ENCODE measurements around the gene OBSL1. TPM values are rescaled to one million over a fixed set of nuclear protein-coding genes. Genes with fewer than 3 reads are reported as not detected.

Gene OBSL1
- total RNA-seq, 2 donors from 2014 or later, result 88.7 to 151 TPM

DNA sequence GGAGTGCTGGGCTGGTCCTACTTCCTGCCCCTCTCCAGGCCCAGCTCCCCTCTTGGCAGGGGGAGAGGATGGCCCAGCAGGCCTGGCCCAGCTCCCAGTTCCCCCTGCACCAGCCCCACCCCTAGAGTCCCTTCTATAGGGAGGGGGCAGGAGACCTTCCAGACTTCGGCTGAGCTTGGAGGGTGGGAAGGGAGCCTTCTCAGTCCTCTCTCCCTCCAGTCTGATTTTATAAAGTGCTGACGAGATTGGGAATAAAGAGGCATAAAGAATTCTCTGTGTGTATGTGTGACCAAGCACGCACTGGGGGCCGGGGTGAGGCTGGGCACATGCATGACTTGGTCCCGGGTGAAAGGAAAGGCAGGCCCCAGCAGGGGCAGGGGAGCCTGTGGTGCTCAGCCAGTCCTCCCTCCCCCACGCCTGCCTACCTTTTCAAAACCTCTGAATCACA lies 32.8 kb downstream of the OBSL1 start:
- TF ChIP-seq, protein P1, sequence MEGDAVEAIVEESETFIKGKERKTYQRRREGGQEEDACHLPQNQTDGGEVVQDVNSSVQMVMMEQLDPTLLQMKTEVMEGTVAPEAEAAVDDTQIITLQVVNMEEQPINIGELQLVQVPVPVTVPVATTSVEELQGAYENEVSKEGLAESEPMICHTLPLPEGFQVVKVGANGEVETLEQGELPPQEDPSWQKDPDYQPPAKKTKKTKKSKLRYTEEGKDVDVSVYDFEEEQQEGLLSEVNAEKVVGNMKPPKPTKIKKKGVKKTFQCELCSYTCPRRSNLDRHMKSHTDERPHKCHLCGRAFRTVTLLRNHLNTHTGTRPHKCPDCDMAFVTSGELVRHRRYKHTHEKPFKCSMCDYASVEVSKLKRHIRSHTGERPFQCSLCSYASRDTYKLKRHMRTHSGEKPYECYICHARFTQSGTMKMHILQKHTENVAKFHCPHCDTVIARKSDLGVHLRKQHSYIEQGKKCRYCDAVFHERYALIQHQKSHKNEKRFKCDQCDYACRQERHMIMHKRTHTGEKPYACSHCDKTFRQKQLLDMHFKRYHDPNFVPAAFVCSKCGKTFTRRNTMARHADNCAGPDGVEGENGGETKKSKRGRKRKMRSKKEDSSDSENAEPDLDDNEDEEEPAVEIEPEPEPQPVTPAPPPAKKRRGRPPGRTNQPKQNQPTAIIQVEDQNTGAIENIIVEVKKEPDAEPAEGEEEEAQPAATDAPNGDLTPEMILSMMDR (IDR thresholded peaks at IDR 0.05), result no peak
- ATAC-seq (ENCODE audit: insufficient number of reproducible peaks, low FRiP score, low read depth), result no peak
- Histone ChIP-seq H3K27ac (no peak overlapping the region), H3K27me3 (replicated peaks; ENCODE audit: insufficient read depth) (no peaks in the 10 kb centered on the region), H3K36me3 (peaks cover 26% of the 10 kb centered on the region), H3K4me3 (no peak overlapping the region), H3K9me3 (no peaks in the 10 kb centered on the region), H3K4me1 (ENCODE audit: control insufficient read depth in 1 of 2, low read depth in 2 of 2) (peaks cover 9 to 15% of the 10 kb centered on the region in 2 donors)
- DNase-seq (ENCODE audit: low spot score), result no peak

DNA sequence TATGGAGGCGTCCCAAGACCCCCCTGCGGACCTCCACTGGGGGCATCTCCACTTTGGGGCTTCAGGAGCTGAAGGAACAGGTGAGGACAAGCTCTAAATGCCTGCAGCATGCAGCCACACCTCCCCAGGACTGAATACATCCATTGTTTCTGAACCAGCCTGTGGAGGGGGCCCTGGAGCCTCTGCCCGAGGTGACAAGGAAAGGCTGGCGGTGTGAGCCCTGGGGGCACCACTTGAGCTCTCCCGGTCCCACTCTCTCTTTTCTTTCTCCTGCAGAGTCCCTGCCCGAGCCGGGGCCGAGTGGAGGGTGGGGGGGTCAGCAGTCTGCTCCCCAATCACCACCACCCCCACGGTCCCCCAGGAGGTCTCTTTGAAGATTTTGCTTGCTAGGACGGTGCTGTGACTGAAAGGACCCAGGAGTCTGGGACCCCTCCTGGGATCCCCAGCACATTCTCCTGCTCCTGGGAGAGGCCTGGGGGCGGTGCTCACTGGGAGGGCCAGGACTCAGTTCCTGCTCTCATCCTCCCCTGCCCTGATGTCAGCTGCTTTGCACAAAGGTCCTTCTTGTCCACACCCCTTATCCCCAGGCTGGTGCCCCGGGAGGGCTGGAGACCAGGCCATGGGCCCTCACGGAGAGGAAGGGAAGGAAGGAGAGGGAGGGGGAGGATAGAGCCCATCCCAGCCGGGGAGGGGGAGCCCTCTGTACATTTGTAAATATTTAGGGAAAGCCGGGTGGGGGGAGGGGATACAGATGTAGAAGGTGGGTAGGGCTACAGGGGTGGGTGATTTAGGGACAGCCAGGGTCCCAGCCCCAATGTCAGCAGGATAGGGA lies 33.5 kb downstream of the OBSL1 start:
- Histone ChIP-seq H3K4me1 (ENCODE audit: control insufficient read depth in 1 of 2, low read depth in 2 of 2) (peaks cover 9 to 14% of the 10 kb centered on the region in 2 donors), H3K27me3 (replicated peaks; ENCODE audit: insufficient read depth) (no peaks in the 10 kb centered on the region), H3K27ac (no peak overlapping the region), H3K4me3 (no peak overlapping the region), H3K9me3 (no peaks in the 10 kb centered on the region), H3K36me3 (peaks cover 26% of the 10 kb centered on the region)
- ATAC-seq (ENCODE audit: insufficient number of reproducible peaks, low FRiP score, low read depth), result no peak
- DNase-seq (ENCODE audit: low spot score), result no peak
- TF ChIP-seq, protein P1 (IDR thresholded peaks at IDR 0.05), result no peak

DNA sequence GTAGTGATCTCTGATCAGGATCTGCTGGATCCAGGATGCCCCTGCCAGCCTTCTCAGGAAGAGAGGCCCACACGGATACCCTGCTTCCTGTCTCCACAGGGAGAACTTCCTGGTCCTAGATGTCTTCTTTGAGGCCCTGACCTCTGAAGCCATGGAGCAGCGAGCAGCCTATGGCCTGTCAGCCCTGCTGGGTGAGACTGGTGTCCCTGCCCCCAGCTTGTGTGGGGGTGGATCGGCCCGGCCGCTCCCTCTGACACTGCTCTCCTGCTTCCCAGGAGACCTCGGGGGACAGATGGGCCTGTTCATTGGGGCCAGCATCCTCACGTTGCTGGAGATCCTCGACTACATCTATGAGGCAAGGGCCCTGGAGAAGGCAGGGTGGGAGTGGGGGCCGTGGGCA lies 34.4 kb downstream of the OBSL1 start:
- no peaks in the 10 kb centered on the region for H3K27me3 ChIP-seq (replicated peaks; ENCODE audit: insufficient read depth)
- TF ChIP-seq, protein P1 (IDR thresholded peaks at IDR 0.05), result no peak
- H3K4me3 ChIP-seq, result no peak overlapping the region
- DNase-seq (ENCODE audit: low spot score), result no peak
- peaks cover 26% of the 10 kb centered on the region for H3K36me3 ChIP-seq
- no peak for ATAC-seq (ENCODE audit: insufficient number of reproducible peaks, low FRiP score, low read depth)
- H3K9me3 ChIP-seq, result no peaks in the 10 kb centered on the region
- no peak overlapping the region for H3K27ac ChIP-seq
- peaks cover 5 to 6% of the 10 kb centered on the region in 2 donors for H3K4me1 ChIP-seq (ENCODE audit: control insufficient read depth in 1 of 2, low read depth in 2 of 2)

DNA sequence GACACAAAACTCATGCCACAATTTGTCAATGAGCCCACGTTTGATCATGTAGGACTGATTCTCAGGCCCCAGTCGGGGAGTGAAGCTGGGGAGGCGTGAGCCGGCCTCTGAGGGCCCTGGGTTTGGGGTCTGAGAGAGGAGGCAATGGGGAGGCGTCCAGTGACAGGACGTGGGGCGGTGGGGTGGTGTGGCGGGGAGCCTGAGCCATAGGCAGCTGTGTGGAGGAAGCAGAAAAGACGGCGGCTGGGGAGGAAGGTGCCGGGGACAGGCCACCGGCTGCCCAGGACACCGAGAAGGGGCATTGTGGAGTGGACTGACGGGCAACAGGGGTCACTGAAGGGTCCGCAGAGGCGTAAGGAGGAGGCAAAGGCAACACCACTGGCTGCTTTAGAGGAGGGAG lies 34.9 kb downstream of the OBSL1 start:
- no peak overlapping the region for H3K4me3 ChIP-seq
- no peaks in the 10 kb centered on the region for H3K27me3 ChIP-seq (replicated peaks; ENCODE audit: insufficient read depth)
- DNase-seq (ENCODE audit: low spot score), result no peak
- no peak for ATAC-seq (ENCODE audit: insufficient number of reproducible peaks, low FRiP score, low read depth)
- H3K36me3 ChIP-seq, result peaks cover 25% of the 10 kb centered on the region
- peaks cover 0 to under 1% of the 10 kb centered on the region in 2 donors for H3K4me1 ChIP-seq (ENCODE audit: control insufficient read depth in 1 of 2, low read depth in 2 of 2)
- no peaks in the 10 kb centered on the region for H3K9me3 ChIP-seq
- H3K27ac ChIP-seq, result no peak overlapping the region
- TF ChIP-seq, protein P1 (IDR thresholded peaks at IDR 0.05), result no peak

DNA sequence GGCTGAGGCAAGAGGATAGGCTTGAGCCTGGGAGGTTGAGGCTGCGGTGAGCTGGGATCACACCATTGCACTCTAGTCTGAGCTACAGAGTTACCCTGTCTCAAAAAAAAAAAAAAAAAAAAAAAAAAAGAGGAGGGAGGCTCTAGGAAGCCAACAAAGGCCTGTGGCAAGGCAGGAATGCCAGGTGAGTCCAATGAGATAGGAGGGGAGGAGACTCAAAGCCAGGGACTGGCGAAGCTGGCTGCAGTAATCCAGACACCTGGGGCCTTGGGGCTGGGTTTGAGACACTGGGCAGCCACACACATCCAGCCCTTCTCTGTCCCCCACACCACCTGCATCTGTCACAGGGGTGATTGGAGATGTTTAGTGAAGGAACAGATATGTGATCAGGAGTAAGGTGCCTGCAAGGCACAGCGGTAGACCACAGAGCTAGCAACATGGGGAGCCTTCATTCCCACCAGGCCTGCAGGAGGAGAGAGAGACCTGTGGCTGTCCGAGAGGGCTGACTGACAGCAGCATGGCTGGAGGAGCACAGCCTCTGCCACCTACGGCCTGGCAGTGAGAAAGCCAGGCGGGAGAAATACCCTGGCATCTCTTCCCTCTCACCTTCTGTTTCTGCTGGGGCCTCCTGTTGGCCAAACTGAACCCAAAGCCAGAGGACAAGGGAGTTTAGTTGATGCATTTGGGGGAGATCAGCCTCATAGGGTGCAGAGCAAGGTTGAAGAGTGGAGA lies 37.2 kb downstream of the OBSL1 start:
- H3K27ac ChIP-seq, result no peak overlapping the region
- no peaks in the 10 kb centered on the region for H3K9me3 ChIP-seq
- H3K36me3 ChIP-seq, result peaks cover 4% of the 10 kb centered on the region
- ATAC-seq (ENCODE audit: insufficient number of reproducible peaks, low FRiP score, low read depth), result no peak
- H3K4me1 ChIP-seq (ENCODE audit: control insufficient read depth in 1 of 2, low read depth in 2 of 2), result peaks cover 0 to 9% of the 10 kb centered on the region in 2 donors
- TF ChIP-seq, protein P1 (IDR thresholded peaks at IDR 0.05), result no peak
- DNase-seq (ENCODE audit: low spot score), result no peak
- H3K27me3 ChIP-seq (replicated peaks; ENCODE audit: insufficient read depth), result no peaks in the 10 kb centered on the region
- H3K4me3 ChIP-seq, result no peak overlapping the region
